Erythroblast (primary cell): Measurements from ENCODE around the gene BCAR3.

Experiments
- GATA1 ChIP-seq: IDR thresholded peaks from 2 replicates; pipeline ENCODE4 v1.6.1; 2011; ENCODE audit warnings: low read depth, mild to moderate bottlenecking, control low read depth, low read length, moderate library complexity
- POLR2A ChIP-seq: IDR thresholded peaks from 2 replicates; pipeline ENCODE4 v1.6.1; 2011; ENCODE audit warnings: mild to moderate bottlenecking, low read length

- TF ChIP-seq POLR2A (no peak), GATA1 (no peak)
These were observed 101.7 kb downstream of the BCAR3 start for GRCh38 chr1:93579891-93580290.
